Retinal pigment epithelial cell (primary cell): ENCODE measurements around the gene SLC6A19.
A peak's percentile ranks its signal among the peaks of the same experiment; 100 is the strongest.

Source experiments
- DNase-seq: peaks from one replicate; pipeline ENCODE4 v3.0.0-alpha.2; 2010; ENCODE audit warnings: low read depth
- H3K4me3 ChIP-seq: 2 replicates; pipeline ENCODE4 v1.5.1; 2011; ENCODE audit warnings: mild to moderate bottlenecking, low read length, control low read depth, moderate library complexity
- CTCF ChIP-seq: conservative IDR thresholded peaks from 2 replicates; pipeline ENCODE4 v1.5.1; 2011; ENCODE audit warnings: low read depth, low read length, control low read depth, inconsistent platforms

The SLC6A19 gene

GRCh38 chr5:1202798-1203185 lies 1.4 kb downstream of the SLC6A19 start:
- DNase-seq: no peak
- H3K4me3 ChIP-seq: no peak overlapping the region
- no peak for TF ChIP-seq CTCF

- no peak for DNase-seq
- TF ChIP-seq CTCF: no peak
- H3K4me3 ChIP-seq: no peak overlapping the region
Observed at GRCh38 chr5:1203311-1203967, 2.0 kb downstream of the SLC6A19 start.

GRCh38 chr5:1203968-1204692 lies 2.7 kb downstream of the SLC6A19 start:
- no peak overlapping the region for H3K4me3 ChIP-seq
- TF ChIP-seq CTCF: no peak
- DNase-seq: no peak

GRCh38 chr5:1204693-1205242 lies 3.4 kb downstream of the SLC6A19 start:
- H3K4me3 ChIP-seq: no peak overlapping the region
- peak; percentile 39 for TF ChIP-seq CTCF
- no peak for DNase-seq

GRCh38 chr5:1205255-1206180 lies 4.1 kb downstream of the SLC6A19 start:
- no peak for DNase-seq
- no peak for TF ChIP-seq CTCF
- H3K4me3 ChIP-seq: no peak overlapping the region

- no peak for DNase-seq
- H3K4me3 ChIP-seq: no peak overlapping the region
- TF ChIP-seq CTCF: no peak
Observed at GRCh38 chr5:1206521-1207412, 5.4 kb downstream of the SLC6A19 start.
